Duodenal mucosa (tissue), 2 donors: ENCODE data around the gene RUNX1.

Experiments
- H3K27ac ChIP-seq: one replicate; pipeline ENCODE4 v1.7.0; 2013; ENCODE audit warnings: low read depth, low read length
- H3K27me3 ChIP-seq, 2 donors: one replicate each; pipeline ENCODE4 v1.7.0; 2013; ENCODE audit warnings: low read length in 2 of 2, control low read depth in 1 of 2; ENCODE audit not compliant: insufficient read depth in 2 of 2, control insufficient read depth in 1 of 2
- H3K36me3 ChIP-seq, 2 donors: one replicate each; pipeline ENCODE4 v1.7.0; 2013; ENCODE audit warnings: low read length in 2 of 2, control low read depth in 1 of 2; ENCODE audit not compliant: insufficient read depth in 2 of 2, control insufficient read depth in 1 of 2
- H3K4me1 ChIP-seq, 2 donors: one replicate each; pipeline ENCODE4 v1.7.0; 2013; ENCODE audit warnings: low read length in 2 of 2, control low read depth in 1 of 2; ENCODE audit not compliant: insufficient read depth in 2 of 2, control insufficient read depth in 1 of 2
- H3K4me3 ChIP-seq, 2 donors: one replicate each; pipeline ENCODE4 v1.7.0; 2013; ENCODE audit warnings: low read length in 2 of 2, low read depth in 1 of 2
- H3K9ac ChIP-seq, 2 donors: one replicate each; pipeline ENCODE4 v1.7.0; 2013; ENCODE audit warnings: low read length in 2 of 2, low read depth in 1 of 2
- H3K9me3 ChIP-seq, 2 donors: one replicate each; pipeline ENCODE4 v1.7.0; 2013; ENCODE audit warnings: low read length in 2 of 2, control low read depth in 1 of 2; ENCODE audit not compliant: control insufficient read depth in 1 of 2

Gene RUNX1

DNA sequence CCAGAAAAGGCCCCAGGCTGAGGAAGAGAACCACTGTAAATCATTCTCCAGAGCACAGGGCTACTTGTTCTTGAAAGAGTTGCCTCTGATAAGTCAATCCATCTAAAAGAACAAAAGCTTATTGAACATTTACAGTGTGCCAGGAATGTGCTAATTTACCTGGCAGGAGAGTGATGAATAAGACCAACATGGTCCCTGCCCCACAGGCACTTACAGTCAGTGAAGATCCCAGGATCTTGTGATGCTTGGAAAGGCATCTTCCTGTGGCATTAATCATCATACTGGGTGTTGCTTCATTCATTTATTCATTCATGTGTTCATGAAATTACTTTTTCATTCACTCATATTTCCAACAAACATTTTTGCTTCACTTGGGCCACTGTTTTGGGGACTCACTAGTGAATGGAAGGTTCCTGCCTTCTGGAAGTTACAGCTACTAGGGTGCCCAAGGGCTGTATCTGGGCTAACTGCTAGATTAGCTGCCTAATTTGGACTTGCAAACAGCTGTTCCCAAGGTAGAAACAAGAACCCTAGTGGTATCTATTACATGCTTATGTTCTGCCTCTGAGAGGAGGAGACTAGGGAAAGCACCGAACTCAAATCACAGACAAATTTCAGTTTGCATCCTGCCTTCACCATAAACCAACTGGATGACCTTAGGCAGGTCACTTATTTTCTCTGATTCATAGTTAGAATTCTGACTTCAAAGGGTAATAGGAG is 246.8 kb downstream of the RUNX1 start:
- peaks cover 5 to 24% of the 10 kb centered on the region in 2 donors for H3K36me3 ChIP-seq
- H3K4me3 ChIP-seq = no peak overlapping the region
- H3K4me1 ChIP-seq = peaks cover 20 to 45% of the 10 kb centered on the region in 2 donors
- no peaks in the 10 kb centered on the region for H3K9me3 ChIP-seq
- H3K9ac ChIP-seq = no peak overlapping the region
- H3K27me3 ChIP-seq = no peaks in the 10 kb centered on the region
- H3K27ac ChIP-seq = no peak overlapping the region

GRCh38 chr21:34801519-34802132 is 247.5 kb downstream of the RUNX1 start:
- Histone ChIP-seq H3K36me3 (peaks cover 5 to 24% of the 10 kb centered on the region in 2 donors), H3K9ac (no peak overlapping the region), H3K4me3 (no peak overlapping the region), H3K27ac (no peak overlapping the region), H3K27me3 (no peaks in the 10 kb centered on the region), H3K4me1 (peaks cover 23 to 50% of the 10 kb centered on the region in 2 donors), H3K9me3 (no peaks in the 10 kb centered on the region)

DNA sequence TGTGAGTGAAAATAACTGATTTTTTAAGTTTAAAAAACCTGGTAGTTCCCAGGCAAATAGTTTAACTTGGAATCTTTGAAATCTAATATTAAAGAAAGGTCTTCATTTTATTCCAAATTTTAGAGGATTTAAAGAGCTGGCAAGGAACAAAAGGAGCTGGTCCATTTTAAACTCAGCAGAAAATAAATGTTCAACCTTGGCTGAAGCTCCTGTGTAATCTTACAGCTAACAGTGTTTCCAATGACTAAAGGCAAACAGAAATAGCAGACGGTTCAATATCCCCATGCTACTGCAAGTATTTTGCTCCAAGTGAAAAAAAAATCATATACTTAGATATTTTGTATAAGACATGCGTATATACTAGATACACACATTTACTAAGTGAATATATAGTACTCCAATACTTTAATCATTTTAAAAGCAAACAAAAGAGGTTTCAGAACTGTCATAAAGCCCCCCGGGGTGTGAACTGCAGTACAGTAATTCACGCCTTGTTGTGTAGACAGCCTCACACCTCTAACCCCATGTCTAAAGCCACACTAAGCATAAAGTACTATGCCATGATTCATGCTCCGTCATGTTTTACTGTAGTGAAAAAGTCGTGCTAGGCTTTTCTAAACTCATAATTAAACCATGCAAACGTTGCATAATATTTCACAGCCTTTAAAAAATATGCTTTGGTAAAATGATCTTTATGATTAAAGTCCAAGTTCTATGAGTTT is 248.1 kb downstream of the RUNX1 start:
- Histone ChIP-seq H3K4me1 (peaks cover 30 to 57% of the 10 kb centered on the region in 2 donors), H3K36me3 (peaks cover 5 to 28% of the 10 kb centered on the region in 2 donors), H3K9me3 (no peaks in the 10 kb centered on the region), H3K9ac (no peak overlapping the region), H3K27ac (no peak overlapping the region), H3K27me3 (no peaks in the 10 kb centered on the region), H3K4me3 (no peak overlapping the region)

DNA sequence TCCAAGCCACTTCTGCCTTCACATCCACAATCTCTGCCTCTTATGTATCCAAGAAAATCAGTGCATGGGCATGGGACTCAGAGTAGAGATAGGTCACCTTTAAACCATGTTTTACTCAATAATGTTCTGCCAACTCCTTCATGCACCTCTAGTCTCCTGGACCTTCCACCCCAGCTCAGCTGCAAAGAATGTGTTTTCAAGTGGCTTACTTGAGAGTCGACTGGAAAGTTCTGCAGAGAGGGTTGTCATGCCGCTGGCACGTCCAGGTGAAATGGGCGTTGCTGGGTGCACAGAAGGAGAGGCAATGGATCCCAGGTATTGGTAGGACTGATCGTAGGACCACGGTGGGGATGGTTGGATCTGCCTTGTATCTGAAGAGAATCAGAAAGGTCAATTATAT is 250.0 kb downstream of the RUNX1 start:
- Histone ChIP-seq H3K27ac (no peak overlapping the region), H3K36me3 (peaks cover 5 to 30% of the 10 kb centered on the region in 2 donors), H3K9ac (no peak overlapping the region), H3K27me3 (no peaks in the 10 kb centered on the region), H3K4me3 (no peak overlapping the region), H3K4me1 (peaks cover 47 to 72% of the 10 kb centered on the region in 2 donors), H3K9me3 (no peaks in the 10 kb centered on the region)

- Histone ChIP-seq H3K36me3 (peaks cover 5 to 32% of the 10 kb centered on the region in 2 donors), H3K27me3 (no peaks in the 10 kb centered on the region), H3K9ac (no peak overlapping the region), H3K4me1 (peaks cover 47 to 72% of the 10 kb centered on the region in 2 donors), H3K9me3 (no peaks in the 10 kb centered on the region), H3K4me3 (peak overlapping the region; percentile 12 to 26), H3K27ac (no peak overlapping the region)
Measured at GRCh38 chr21:34797921-34798535, 251.1 kb downstream of the RUNX1 start.

- Histone ChIP-seq H3K36me3 (peaks cover 9 to 36% of the 10 kb centered on the region in 2 donors), H3K9ac (no peak overlapping the region), H3K9me3 (no peaks in the 10 kb centered on the region), H3K27me3 (no peaks in the 10 kb centered on the region), H3K4me3 (peak overlapping the region; percentile 3 to 12), H3K4me1 (peaks cover 47 to 65% of the 10 kb centered on the region in 2 donors), H3K27ac (no peak overlapping the region)
Measured at GRCh38 chr21:34797201-34797525, 251.9 kb downstream of the RUNX1 start.

DNA sequence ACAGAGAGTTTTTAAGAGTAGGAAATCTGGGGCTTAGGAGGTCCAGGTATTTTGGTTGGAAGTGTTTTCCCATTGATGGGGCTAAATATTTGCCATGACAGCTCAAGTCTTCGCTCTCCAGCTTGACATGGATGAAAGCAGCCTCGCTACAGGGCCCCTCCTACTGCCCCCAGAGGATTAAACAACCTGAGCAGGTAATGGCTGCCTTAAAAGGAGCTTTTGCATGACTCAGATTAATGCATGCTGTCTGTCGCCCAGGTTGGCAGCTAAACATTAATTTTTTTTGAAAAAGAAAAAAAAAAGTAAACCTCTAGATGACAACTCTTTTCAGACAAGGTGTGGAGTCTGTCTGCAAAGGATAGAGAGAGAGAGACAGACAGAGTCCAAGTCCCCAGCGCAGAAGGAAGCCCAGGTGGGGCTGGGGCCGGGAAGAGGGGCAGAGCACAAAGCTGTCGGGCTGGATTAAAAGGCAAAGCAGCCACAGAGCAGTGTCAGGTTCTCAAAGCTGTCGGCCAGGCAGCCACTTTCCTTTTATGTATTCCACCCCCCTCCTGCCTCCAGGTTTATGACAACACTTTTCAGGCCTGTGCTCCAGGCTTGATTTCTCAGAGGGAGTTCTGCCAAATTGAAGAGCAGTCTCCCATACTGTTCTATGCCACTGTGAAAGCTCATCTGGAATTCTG is 252.4 kb downstream of the RUNX1 start:
- no peaks in the 10 kb centered on the region for H3K27me3 ChIP-seq
- no peak overlapping the region for H3K9ac ChIP-seq
- peaks cover 9 to 37% of the 10 kb centered on the region in 2 donors for H3K36me3 ChIP-seq
- peaks cover 47 to 60% of the 10 kb centered on the region in 2 donors for H3K4me1 ChIP-seq
- no peaks in the 10 kb centered on the region for H3K9me3 ChIP-seq
- H3K4me3 ChIP-seq = peak overlapping the region in 1 of 2 donors; percentile 14
- H3K27ac ChIP-seq = no peak overlapping the region

DNA sequence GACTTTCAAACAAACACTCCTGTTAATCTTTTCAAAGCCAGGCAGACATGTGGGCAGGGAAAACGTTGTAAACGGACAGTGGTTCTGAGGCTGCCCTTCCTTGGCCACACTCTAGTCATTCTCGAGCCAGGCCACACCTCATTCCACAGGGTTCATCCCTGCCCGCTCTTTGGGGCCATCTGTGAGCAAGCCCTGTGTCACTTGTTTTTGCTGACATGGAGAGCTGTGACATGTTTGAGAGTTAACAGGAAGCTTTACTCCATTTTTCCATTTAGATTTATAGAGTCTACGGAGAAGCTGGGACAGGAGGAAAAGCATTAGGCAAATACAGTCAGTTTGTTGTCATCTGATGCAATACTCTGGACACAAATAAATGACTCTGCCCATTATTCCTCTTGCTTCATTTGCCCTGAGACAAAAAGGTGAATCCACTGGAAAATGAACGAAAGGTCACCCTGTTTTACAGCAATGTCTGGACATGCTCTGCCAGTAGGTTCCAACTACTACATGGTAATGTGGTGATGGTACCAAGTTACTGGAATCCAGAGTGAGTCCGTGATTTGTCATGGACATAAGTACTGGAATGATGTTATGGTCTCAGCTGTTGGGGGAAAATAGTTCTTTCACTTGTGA is 253.4 kb downstream of the RUNX1 start:
- H3K27ac ChIP-seq = peak overlapping the region; percentile 3
- H3K9ac ChIP-seq = no peak overlapping the region

DNA sequence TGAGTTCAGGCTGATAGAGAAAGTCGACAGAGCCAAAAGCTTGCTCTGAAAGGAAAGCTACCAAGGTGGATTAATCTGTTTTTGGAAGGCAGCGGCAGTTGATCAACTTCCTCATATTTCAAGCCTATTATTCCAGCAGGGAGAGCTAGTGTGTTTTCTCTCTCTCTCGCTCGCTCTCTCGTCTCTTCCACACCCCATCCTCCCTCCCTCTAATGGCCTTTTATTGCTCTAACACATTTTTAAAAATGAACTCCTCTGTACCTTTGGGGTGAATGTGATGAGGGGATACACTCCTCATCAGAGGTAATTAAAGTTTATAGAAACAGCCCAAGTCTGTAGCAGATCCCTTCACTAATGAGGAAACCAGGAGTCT is 253.9 kb downstream of the RUNX1 start:
- H3K4me3 ChIP-seq = no peak overlapping the region
- H3K27ac ChIP-seq = peak overlapping the region; percentile 28
- H3K27me3 ChIP-seq = peaks cover 0 to 2% of the 10 kb centered on the region in 2 donors
- H3K36me3 ChIP-seq = peaks cover 9 to 44% of the 10 kb centered on the region in 2 donors
- peaks cover 48 to 57% of the 10 kb centered on the region in 2 donors for H3K4me1 ChIP-seq
- H3K9me3 ChIP-seq = no peaks in the 10 kb centered on the region
- no peak overlapping the region for H3K9ac ChIP-seq

More for the DNA sequence above, 253.4 kb downstream of the RUNX1 start:
- H3K27me3 ChIP-seq = no peaks in the 10 kb centered on the region
- H3K9me3 ChIP-seq = no peaks in the 10 kb centered on the region
- H3K4me1 ChIP-seq = peaks cover 47 to 57% of the 10 kb centered on the region in 2 donors
- H3K36me3 ChIP-seq = peaks cover 9 to 40% of the 10 kb centered on the region in 2 donors
- H3K4me3 ChIP-seq = no peak overlapping the region
